ENCODE measurements around the gene LBX2. TPM values are rescaled to one million over a fixed set of nuclear protein-coding genes. Genes with fewer than 3 reads are reported as not detected.

The LBX2 gene
- total RNA-seq, 4 donors from 2014 or later, result 0.79 to 5.6 (median 1.3) TPM

GRCh38 chr2:74497777-74498499 lies 1.5 kb downstream of the LBX2 start:
- no peak for TF ChIP-seq CTCF (IDR thresholded peaks at IDR 0.05)
- ATAC-seq (ENCODE audit: low FRiP score) (peak; percentile 27), DNase-seq (ENCODE audit: low spot score) (no peak)

- no peak for TF ChIP-seq CTCF (IDR thresholded peaks at IDR 0.05)
- no peak for ATAC-seq (ENCODE audit: low FRiP score)
- no peak for DNase-seq (ENCODE audit: low spot score)
Measured at GRCh38 chr2:74496997-74497776, 2.2 kb downstream of the LBX2 start.

DNA sequence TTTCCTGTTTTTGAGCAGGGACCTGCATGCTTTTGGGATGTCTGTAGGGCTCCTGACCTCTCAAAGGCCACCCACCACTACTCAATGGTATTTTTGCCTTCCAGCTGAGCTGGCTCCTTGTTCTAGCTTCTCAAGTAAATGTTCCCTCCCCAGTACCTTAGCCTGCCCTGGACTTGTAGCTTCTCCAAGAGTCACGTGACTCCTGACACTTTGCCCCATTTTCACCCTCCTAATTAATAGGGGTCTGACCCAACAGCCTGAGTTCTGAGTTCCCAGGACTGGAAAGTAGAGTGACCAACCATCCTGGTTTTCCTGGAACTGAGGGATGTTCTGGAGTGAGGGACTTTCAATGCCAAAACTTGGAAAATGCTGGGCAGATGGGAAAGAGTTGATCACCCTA lies 4.0 kb downstream of the LBX2 start:
- ATAC-seq (ENCODE audit: low FRiP score), result no peak
- DNase-seq (ENCODE audit: low spot score), result no peak
- TF ChIP-seq CTCF (IDR thresholded peaks at IDR 0.05), result no peak

- no peak for TF ChIP-seq CTCF (IDR thresholded peaks at IDR 0.05)
- ATAC-seq (ENCODE audit: low FRiP score) (no peak), DNase-seq (ENCODE audit: low spot score) (no peak)
Measured at GRCh38 chr2:74493546-74493945, 5.9 kb downstream of the LBX2 start.

GRCh38 chr2:74491648-74492544 lies 7.5 kb downstream of the LBX2 start:
- peak; percentile 25 for ATAC-seq (ENCODE audit: low FRiP score)
- no peak for TF ChIP-seq CTCF (IDR thresholded peaks at IDR 0.05)
- no peak for DNase-seq (ENCODE audit: low spot score)

- no peak for DNase-seq (ENCODE audit: low spot score)
- no peak for TF ChIP-seq CTCF (IDR thresholded peaks at IDR 0.05)
- no peak for ATAC-seq (ENCODE audit: low FRiP score)
Measured at GRCh38 chr2:74489906-74490305, 9.5 kb downstream of the LBX2 start.

All from omental fat pad (tissue), 4 donors.